Islet of Langerhans (tissue), 1 donor: ENCODE data around the gene CDK5R2.
"Not testable (repeated sequence)": the region's sequence is repeated elsewhere in the genome, so short reads cannot be mapped to it uniquely, and the experiment has no call there.

Source experiments
- FAIRE-seq: peaks from one replicate; lab custom pipeline; 2011; peaks lifted over from hg19 to GRCh38; lab: Jason Lieb, UNC

CDK5R2 gene

GRCh38 chr2:218959141-218959731 lies at the start of gene CDK5R2:
Gene CDK5R2, plus strand, starts transcription at chr2:218959666. Its CDS starts 155 bp downstream, at chr2:218959821.
- peak; percentile 56 for FAIRE-seq

DNA sequence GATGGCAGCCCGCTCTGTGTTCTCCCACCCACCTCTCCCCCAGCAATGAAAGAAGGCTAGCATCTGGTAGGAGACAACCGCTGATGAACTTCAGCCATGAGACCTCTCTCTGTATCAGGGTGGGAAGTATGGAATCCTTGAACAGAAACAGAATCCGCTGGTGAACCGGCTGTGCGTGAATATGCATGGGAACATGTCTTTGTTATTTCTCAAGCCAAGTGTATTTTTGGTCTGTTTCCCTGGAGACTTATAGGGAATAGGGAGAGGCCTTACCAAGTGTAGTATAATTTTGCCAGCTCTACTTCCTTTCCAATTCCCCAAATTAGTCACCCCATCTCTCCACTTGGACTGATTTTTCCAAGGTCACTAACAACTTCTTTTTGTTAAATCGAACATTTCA lies 48.7 kb upstream of the CDK5R2 start:
- no peak for FAIRE-seq

DNA sequence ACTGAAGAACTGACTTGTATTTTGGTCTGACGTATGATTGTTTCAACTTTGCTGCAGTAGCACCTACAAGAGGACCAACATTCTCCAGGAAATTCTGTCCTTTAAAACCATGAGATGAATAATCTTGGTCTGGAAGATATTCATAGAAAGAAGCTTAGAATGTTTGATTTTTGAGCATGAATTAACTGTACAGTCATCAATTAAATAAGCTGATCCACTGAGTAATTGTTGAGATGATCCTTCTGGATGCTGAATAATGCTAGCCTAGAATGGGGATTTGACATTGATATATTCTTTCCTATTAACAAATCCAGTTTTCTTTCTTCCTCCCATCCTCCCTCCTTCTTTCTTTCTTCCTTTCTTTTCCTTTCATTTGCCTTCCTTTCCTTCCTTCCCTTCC lies 39.0 kb upstream of the CDK5R2 start:
- FAIRE-seq, result no peak

GRCh38 chr2:218924757-218925156 lies 34.7 kb upstream of the CDK5R2 start:
- FAIRE-seq, result no peak

DNA sequence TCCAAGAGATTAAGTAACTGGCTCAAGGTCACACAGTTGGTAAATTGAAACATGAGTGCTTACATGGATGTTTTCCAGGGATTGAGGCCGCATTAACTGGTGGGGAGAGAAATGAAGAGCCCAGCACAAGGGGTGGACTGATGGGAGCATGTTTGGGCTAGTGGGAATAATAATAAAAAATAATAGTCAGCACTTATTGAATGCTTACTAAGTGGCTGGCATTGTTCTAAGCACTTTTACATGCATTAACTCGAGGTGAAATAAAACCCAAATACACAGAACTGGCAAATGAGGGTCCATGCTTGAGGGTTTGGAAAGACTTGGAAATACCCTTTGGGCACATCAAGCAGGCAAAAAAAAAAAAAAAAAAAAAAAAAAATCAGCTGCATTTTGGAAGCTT lies 34.0 kb upstream of the CDK5R2 start:
- no peak for FAIRE-seq

GRCh38 chr2:218927422-218927821 lies 32.0 kb upstream of the CDK5R2 start:
- no peak for FAIRE-seq

- no peak for FAIRE-seq
Observed at GRCh38 chr2:218927876-218928275, 31.6 kb upstream of the CDK5R2 start.

DNA sequence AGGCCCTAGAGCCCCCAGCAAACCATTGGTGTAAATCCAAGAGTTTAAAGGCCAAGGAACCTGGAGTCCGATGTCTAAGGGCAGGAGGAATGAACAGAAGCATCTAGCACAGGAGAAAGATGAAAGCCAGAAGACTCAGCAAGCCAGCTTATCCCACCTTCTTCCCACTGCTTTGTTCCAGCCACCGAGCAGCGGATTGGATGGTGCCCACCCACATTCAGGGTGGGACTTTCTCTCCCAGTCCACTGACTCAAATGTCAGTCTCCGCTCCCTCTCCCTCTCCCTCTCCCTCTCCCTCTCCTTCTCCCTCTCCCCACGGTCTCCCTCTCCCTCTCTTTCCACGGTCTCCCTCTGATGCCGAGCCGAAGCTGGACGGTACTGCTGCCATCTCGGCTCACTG lies 29.0 kb upstream of the CDK5R2 start:
- not testable (repeated sequence) for FAIRE-seq

DNA sequence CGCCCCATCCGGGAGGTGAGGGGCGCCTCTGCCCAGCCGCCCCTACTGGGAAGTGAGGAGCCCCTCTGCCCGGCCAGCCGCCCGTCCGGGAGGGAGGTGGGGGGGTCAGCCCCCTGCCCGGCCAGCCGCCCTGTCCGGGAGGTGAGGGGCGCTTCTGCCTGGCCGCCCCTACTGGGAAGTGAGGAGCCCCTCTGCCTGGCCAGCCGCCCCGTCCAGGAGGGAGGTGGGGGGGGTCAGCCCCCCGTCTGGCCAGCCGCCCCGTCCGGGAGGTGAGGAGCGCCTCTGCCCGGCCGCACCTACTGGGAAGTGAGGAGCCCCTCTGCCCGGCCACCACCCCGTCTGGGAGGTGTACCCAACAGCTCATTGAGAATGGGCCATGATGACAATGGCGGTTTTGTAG lies 27.7 kb upstream of the CDK5R2 start:
- not testable (repeated sequence) for FAIRE-seq

- FAIRE-seq, result no peak
Observed at GRCh38 chr2:218944759-218945404, 14.6 kb upstream of the CDK5R2 start.

- no peak for FAIRE-seq
Observed at GRCh38 chr2:218946621-218947020, 12.8 kb upstream of the CDK5R2 start.

GRCh38 chr2:218952160-218952559 lies 7.3 kb upstream of the CDK5R2 start:
- no peak for FAIRE-seq

DNA sequence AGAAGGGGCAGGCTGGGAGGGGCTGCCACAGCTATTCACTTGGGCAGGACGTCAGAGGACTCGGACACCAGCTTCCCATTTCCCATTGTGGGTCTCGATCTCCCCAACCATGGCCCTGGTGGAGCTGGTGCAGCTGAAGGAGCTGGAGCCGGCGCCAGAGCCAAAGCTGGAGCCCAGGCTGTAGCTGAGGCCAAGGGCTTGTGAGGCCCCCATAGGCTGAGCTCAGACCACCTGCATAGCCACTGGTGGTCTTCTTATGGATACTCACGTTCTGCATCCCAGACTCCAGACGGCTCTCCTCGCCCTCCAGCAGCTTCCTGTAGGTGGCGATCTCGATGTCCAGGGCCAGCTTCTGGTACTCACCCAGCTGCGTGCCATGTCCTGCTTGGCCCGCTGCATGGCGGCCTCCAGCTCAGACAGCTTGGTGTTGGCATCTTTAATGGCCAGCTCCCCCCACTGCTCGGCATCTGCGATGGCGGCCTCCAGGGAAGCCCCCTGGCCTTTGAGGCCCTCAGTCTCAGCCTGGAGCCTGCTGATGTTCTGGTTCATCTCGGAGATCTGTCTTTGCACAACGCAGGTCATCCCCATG lies 6.0 kb upstream of the CDK5R2 start:
- no peak for FAIRE-seq

DNA sequence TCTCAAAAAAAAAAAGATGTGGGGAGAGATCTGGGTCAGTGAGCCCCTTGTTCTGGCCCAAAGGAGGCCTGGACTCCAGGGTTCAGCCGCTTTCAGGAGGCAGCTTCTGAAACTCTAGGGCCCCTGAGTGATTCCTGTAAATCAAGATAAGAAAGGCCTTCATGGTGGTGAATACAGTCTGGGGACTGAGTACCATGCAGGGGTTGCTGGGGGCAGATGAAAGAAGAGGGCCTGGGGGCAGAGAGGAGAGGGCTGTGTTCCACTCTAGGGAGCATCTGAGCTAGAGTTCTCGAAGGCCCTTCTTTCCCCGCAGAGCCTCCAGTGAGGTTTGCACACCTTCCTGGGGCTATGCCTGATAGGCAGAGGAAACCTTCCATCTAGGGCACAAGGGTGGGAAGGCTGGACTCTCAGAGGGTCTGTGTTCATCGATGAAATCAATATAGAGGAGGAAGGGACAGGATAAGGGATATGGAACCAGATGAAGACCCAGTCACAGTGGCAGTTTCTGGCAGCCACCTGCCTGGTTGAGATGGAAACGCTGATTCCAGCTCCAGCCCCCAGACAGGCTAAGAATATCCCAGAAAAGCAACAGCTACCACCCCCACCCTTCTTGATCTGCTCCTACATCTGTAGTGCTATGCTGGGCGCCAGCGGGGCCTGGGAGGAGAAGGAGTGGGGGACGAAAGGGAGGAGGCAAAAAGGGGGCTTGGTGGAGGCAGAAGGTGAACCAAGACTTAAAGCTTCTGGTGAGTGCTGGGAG lies 4.7 kb upstream of the CDK5R2 start:
- FAIRE-seq, result no peak

GRCh38 chr2:218956039-218956438 lies 3.4 kb upstream of the CDK5R2 start:
- no peak for FAIRE-seq

DNA sequence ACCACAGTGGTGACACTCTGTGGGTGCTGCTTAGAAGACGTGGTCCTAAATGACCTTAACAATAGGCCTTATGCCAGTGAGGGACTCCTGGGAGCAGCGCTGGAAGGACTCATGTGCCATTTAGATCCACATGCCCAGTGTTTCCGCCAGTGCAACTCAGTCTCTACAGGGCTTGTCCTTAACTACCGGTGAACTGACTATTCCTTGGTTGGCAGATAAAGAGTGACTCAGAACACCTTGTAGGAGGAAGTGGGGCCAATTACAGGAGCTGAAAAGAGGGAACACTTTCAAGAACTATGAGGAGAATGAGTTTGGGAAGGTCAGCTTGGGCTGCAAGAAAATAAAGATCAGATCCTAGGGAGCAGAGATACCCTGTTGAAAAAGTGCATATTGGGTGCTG lies 1.8 kb upstream of the CDK5R2 start:
- FAIRE-seq, result no peak

DNA sequence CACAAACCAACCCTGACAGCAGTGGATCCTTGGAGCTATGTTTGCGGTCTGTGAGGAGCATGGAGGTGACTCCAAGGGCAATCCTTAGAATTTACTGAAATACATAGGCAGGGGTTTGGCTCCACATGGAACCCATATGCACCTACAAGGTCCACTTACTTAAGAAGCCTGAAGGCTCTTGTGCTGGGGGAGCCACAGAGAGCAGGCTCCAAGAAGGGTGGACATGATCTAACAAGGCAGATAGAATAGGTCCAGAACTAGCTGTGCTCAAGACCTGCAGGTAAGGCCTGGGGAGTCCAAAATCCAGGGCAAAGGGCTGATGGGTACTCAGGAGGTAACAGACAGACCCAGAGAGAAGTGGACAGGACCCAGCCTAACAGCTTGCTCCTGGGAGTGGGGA lies 1.2 kb upstream of the CDK5R2 start:
- FAIRE-seq, result no peak

DNA sequence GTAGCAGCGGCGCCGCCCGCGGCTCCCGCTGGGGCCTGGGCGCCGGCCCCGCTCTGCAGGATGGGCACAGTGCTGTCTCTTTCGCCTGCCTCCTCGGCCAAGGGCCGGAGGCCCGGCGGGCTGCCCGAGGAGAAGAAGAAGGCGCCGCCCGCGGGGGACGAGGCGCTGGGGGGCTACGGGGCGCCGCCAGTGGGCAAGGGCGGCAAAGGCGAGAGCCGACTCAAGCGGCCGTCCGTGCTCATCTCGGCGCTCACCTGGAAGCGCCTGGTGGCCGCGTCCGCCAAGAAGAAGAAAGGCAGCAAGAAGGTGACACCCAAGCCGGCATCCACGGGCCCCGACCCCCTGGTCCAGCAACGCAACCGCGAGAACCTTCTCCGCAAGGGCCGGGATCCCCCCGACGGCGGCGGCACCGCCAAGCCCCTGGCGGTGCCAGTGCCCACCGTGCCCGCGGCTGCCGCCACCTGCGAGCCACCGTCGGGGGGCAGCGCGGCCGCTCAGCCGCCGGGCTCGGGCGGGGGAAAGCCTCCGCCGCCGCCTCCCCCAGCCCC lies 369 bp downstream of the CDK5R2 start:
- FAIRE-seq, result no peak

DNA sequence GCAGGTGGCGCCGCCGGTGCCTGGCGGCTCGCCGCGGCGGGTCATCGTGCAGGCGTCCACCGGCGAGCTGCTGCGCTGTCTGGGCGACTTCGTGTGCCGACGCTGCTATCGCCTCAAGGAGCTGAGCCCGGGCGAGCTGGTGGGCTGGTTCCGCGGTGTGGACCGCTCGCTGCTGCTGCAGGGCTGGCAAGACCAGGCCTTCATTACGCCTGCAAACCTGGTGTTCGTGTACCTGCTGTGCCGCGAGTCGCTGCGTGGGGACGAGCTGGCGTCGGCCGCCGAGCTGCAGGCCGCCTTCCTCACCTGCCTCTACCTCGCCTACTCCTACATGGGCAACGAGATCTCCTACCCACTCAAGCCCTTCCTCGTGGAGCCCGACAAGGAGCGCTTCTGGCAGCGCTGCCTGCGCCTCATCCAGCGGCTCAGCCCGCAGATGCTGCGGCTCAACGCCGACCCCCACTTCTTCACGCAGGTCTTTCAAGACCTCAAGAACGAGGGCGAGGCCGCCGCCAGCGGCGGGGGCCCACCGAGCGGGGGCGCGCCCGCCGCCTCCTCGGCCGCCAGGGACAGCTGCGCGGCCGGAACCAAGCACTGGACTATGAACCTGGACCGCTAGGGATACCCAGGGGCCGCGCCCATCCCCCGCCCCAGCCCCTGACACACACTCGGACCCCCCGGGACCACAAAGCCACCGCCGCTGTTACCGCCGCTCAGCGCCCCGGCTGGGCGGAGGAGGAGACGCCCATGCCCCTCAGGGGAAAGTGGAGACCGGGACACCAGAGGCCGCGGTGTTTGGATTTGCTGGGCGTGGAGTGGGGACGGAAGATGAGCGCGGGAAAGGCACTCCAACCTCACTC lies 1.1 kb downstream of the CDK5R2 start:
- FAIRE-seq, result no peak

DNA sequence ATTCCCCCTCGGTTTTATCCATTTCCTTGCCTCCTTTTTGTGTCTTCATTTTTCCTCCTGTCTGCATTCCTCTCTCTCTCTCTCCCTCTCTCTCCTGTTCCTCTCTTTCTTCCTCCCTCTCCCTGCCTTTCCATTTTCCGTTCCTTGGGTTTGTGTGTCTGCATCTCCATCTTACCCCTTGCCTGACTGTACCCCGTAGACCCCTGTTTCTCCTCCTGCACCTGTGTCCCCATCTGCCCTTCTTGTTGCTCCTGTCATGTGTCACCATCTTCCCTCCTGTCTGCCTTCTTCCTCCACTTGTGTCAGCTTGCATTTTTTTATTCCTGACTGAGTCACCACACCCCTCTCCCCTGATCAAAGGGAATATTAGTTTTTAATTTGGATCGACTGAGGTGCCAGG lies 1.8 kb downstream of the CDK5R2 start:
- FAIRE-seq, result no peak

DNA sequence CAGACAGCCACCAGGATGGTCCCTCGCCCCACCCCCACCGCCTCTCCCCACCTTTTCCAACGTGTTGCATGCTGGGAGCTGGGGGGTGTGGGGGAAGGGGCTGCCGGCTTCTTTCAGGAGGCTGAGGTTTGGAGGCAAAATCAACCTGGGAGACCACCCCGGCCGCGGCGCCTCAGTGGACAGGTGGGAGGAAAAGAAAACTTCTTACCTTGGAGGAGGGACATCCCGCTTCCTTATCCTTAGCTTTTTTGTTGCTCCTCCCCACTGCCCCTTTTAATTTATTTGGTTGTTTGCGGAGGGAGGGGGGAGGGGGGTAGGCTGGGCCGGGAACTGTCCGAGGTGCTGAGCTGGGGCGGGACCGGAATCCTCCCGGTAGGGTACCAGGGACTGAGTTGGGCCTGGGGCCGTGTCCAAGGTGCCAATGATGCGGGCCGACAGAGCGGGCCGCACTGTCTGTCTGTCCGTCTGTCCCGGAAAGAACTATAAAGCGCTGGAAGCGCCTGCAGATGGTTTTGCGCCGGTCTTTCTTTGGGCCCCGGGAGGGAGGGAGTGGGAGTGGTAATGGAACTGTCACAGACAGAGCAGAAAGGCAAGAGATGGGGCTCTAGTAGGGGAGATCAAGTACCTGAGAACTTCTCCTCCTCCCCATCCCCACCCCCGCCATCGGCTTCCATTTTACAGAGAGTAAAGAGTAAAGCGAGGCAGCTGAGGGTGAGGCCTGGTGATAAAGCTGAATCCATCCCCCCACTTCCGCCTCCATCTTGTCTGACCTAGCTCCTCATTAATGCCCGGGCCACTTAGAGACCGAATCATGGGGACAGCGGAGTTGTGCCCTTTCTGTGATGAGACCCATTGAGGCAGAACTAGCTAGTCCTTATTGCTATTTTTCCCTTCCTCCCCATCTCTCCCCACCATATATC lies 2.4 kb downstream of the CDK5R2 start:
- FAIRE-seq, result no peak
